ENCODE results near the gene PRAMEF1. TPM values are rescaled to one million over a fixed set of nuclear protein-coding genes. Genes with fewer than 3 reads are reported as not detected.
"Not testable (repeated sequence)": the region's sequence is repeated elsewhere in the genome, so short reads cannot be mapped to it uniquely, and the experiment has no call there.

PRAMEF1 gene
- total RNA-seq, 1 donor from 2014 or later: not detected

GRCh38 chr1:12798911-12799310 lies 7.7 kb downstream of the PRAMEF1 start:
- no peaks in the 10 kb centered on the region for H3K27me3 ChIP-seq
- no peak for TF ChIP-seq CTCF (IDR thresholded peaks at IDR 0.05)
- TF ChIP-seq POLR2A (IDR thresholded peaks at IDR 0.05): no peak
- TF ChIP-seq POLR2AphosphoS5 (IDR thresholded peaks at IDR 0.05; ENCODE audit: insufficient read depth in 1 of 2, low read depth in 1 of 2): no peak
- intact Hi-C loops (cut with DNase I): no loop called here
- DNase-seq (ENCODE audit: extremely low spot score in 2 of 2): no peak
- H3K36me3 ChIP-seq: no peaks in the 10 kb centered on the region
- H3K4me3 ChIP-seq: no peak overlapping the region
- H3K4me1 ChIP-seq: no peaks in the 10 kb centered on the region
- no peaks in the 10 kb centered on the region for H3K9me3 ChIP-seq
- H3K27ac ChIP-seq: no peak overlapping the region

GRCh38 chr1:12799730-12800129 lies 8.5 kb downstream of the PRAMEF1 start:
- Histone ChIP-seq H3K4me1 (no peaks in the 10 kb centered on the region), H3K4me3 (no peak overlapping the region), H3K36me3 (no peaks in the 10 kb centered on the region), H3K27ac (no peak overlapping the region), H3K9me3 (no peaks in the 10 kb centered on the region), H3K27me3 (no peaks in the 10 kb centered on the region)
- intact Hi-C loops (cut with DNase I): no loop called here
- no peak for DNase-seq (ENCODE audit: extremely low spot score in 2 of 2)
- no peak for TF ChIP-seq CTCF (IDR thresholded peaks at IDR 0.05)
- TF ChIP-seq POLR2AphosphoS5 (IDR thresholded peaks at IDR 0.05; ENCODE audit: insufficient read depth in 1 of 2, low read depth in 1 of 2): no peak
- no peak for TF ChIP-seq POLR2A (IDR thresholded peaks at IDR 0.05)

- H3K4me1 ChIP-seq: no peaks in the 10 kb centered on the region
- no peaks in the 10 kb centered on the region for H3K36me3 ChIP-seq
- no peak for DNase-seq (ENCODE audit: extremely low spot score in 2 of 2)
- H3K9me3 ChIP-seq: no peaks in the 10 kb centered on the region
- no peaks in the 10 kb centered on the region for H3K27me3 ChIP-seq
- H3K4me3 ChIP-seq: no peak overlapping the region
- intact Hi-C loops (cut with DNase I): no loop called here
- TF ChIP-seq POLR2A (IDR thresholded peaks at IDR 0.05) (no peak), CTCF (IDR thresholded peaks at IDR 0.05) (no peak), POLR2AphosphoS5 (IDR thresholded peaks at IDR 0.05; ENCODE audit: insufficient read depth in 1 of 2, low read depth in 1 of 2) (no peak)
- H3K27ac ChIP-seq: no peak overlapping the region
These were observed 18.7 kb downstream of the PRAMEF1 start for GRCh38 chr1:12809933-12810332.

- no peaks in the 10 kb centered on the region for H3K27me3 ChIP-seq
- no peaks in the 10 kb centered on the region for H3K36me3 ChIP-seq
- H3K4me1 ChIP-seq: no peaks in the 10 kb centered on the region
- H3K27ac ChIP-seq: no peak overlapping the region
- no peak for DNase-seq (ENCODE audit: extremely low spot score in 2 of 2)
- intact Hi-C loops (cut with DNase I): no loop called here
- H3K4me3 ChIP-seq: no peak overlapping the region
- TF ChIP-seq POLR2AphosphoS5 (IDR thresholded peaks at IDR 0.05; ENCODE audit: insufficient read depth in 1 of 2, low read depth in 1 of 2): no peak
- no peak for TF ChIP-seq CTCF (IDR thresholded peaks at IDR 0.05)
- TF ChIP-seq POLR2A (IDR thresholded peaks at IDR 0.05): no peak
- H3K9me3 ChIP-seq: no peaks in the 10 kb centered on the region
These were observed 19.7 kb downstream of the PRAMEF1 start for GRCh38 chr1:12810691-12811408.

GRCh38 chr1:12811409-12811784 lies 20.2 kb downstream of the PRAMEF1 start:
- Histone ChIP-seq H3K36me3 (no peaks in the 10 kb centered on the region), H3K9me3 (no peaks in the 10 kb centered on the region), H3K4me3 (no peak overlapping the region), H3K27me3 (no peaks in the 10 kb centered on the region), H3K27ac (no peak overlapping the region), H3K4me1 (no peaks in the 10 kb centered on the region)
- DNase-seq (ENCODE audit: extremely low spot score in 2 of 2): no peak
- intact Hi-C loops (cut with DNase I): no loop called here
- no peak for TF ChIP-seq POLR2A (IDR thresholded peaks at IDR 0.05)
- no peak for TF ChIP-seq POLR2AphosphoS5 (IDR thresholded peaks at IDR 0.05; ENCODE audit: insufficient read depth in 1 of 2, low read depth in 1 of 2)
- TF ChIP-seq CTCF (IDR thresholded peaks at IDR 0.05): no peak

- intact Hi-C loops (cut with DNase I); H3K27me3 ChIP-seq; DNase-seq (ENCODE audit: extremely low spot score in 2 of 2); H3K9me3 ChIP-seq; H3K4me1 ChIP-seq; H3K36me3 ChIP-seq; H3K27ac ChIP-seq; H3K4me3 ChIP-seq: not testable (repeated sequence)
These were observed 27.9 kb downstream of the PRAMEF1 start for GRCh38 chr1:12819061-12819460.

- H3K27ac ChIP-seq; intact Hi-C loops (cut with DNase I); H3K9me3 ChIP-seq; H3K4me1 ChIP-seq; H3K27me3 ChIP-seq; H3K36me3 ChIP-seq; H3K4me3 ChIP-seq; DNase-seq (ENCODE audit: extremely low spot score in 2 of 2): not testable (repeated sequence)
These were observed 40.1 kb downstream of the PRAMEF1 start, which contains the start of gene PRAMEF11 for GRCh38 chr1:12831310-12831709. TSS of gene PRAMEF11 (minus strand) at chr1:12831410. CDS start at chr1:12828789, 2,621 bp downstream.

- H3K9me3 ChIP-seq; H3K4me1 ChIP-seq; H3K4me3 ChIP-seq; H3K27ac ChIP-seq; H3K36me3 ChIP-seq; DNase-seq (ENCODE audit: extremely low spot score in 2 of 2); H3K27me3 ChIP-seq; intact Hi-C loops (cut with DNase I): not testable (repeated sequence)
These were observed 42.1 kb downstream of the PRAMEF1 start for GRCh38 chr1:12833251-12833650.
